OCI-LY7 (cell line): ENCODE results near the gene ARFGEF2.

Experiments
- EZH2phosphoT487 ChIP-seq: fragments of 200-600 bp; sonication (generic); IDR thresholded peaks from 2 replicates; pipeline ENCODE4 v1.6.1; 2018; ENCODE audit warnings: low read depth, borderline replicate concordance, mild to moderate bottlenecking, mixed run types, antibody characterized with exemption, low read length, moderate library complexity, mixed read lengths
- TF ChIP-seq, protein P1 (sequence below): fragments of 200-600 bp; sonication (generic); conservative IDR thresholded peaks from 2 replicates; pipeline ENCODE4 v1.5.1; 2014; ENCODE audit warnings: mild to moderate bottlenecking, antibody characterized with exemption, low read length, moderate library complexity, mixed read lengths

DNA sequence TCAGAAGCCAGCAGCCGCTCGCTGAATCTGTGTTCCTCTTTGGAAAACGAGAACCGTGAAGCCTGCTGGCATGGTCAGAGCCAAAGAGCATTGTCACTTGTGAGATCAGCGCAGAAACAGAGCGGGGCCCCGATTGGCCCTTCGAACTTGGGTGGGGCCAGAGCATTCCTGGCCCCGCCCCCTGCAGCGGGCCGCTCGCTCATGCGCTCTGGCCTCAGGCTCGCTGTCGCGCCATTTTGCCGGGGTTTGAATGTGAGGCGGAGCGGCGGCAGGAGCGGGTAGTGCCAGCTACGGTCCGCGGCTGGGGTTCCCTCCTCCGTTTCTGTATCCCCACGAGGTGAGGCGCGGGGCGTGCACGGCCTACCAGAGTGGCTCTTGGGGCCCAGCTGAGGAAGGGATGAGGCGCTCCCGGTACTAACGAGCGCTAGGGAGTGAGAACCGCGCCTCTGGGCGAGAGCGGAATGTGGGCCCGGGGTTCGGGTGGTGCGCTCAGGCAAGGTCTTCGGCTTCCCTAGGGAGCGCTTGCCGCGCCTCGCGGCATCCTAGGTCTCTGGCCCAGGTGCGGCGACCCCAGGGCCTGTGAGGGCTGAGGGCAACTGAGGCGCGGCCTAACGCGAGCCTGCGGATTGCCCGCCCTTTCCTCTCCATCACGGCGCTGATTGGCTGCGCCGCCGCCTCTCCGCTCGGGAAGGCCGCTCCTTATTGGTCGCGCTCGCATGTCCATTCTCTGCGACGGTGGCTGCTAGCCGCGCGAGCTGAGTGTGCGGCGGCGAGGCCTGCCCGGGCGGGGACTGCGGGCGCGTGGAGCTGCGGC, 124.8 kb downstream of the ARFGEF2 start, which contains the start of gene CSE1L:
- TF ChIP-seq, protein P1, sequence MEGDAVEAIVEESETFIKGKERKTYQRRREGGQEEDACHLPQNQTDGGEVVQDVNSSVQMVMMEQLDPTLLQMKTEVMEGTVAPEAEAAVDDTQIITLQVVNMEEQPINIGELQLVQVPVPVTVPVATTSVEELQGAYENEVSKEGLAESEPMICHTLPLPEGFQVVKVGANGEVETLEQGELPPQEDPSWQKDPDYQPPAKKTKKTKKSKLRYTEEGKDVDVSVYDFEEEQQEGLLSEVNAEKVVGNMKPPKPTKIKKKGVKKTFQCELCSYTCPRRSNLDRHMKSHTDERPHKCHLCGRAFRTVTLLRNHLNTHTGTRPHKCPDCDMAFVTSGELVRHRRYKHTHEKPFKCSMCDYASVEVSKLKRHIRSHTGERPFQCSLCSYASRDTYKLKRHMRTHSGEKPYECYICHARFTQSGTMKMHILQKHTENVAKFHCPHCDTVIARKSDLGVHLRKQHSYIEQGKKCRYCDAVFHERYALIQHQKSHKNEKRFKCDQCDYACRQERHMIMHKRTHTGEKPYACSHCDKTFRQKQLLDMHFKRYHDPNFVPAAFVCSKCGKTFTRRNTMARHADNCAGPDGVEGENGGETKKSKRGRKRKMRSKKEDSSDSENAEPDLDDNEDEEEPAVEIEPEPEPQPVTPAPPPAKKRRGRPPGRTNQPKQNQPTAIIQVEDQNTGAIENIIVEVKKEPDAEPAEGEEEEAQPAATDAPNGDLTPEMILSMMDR = no peak
- TF ChIP-seq EZH2phosphoT487 = no peak
